Measurements from ENCODE around the gene KPNA4. TPM values are rescaled to one million over a fixed set of nuclear protein-coding genes. Genes with fewer than 3 reads are reported as not detected.
A peak's percentile ranks its signal among the peaks of the same experiment; 100 is the strongest.
"Not testable (repeated sequence)": the region's sequence is repeated elsewhere in the genome, so short reads cannot be mapped to it uniquely, and the experiment has no call there.

Gene KPNA4
- total RNA-seq, 1 donor from 2014 or later = 36.3 TPM

DNA sequence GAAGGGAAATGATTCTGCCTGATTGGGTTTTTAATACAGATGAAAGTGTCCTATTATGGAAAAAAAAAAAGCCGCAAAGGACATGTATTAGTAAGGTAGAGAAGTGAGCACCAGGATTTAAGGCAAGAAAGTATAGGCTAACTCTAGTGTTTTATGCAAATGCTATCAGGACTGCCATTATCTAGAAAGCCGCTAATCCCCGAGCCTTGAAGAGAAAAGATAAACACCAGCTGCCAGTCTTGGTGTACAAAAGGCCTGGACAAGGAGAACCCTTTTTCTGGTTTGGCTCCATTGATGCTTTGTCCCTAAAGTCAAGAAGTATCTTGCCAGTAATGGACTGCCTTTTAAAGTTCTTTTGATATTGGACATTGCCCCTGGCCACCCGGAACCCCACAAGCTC is 107.2 kb downstream of the KPNA4 start:
- FAIRE-seq (no peak), DNase-seq (ENCODE audit: low spot score in 2 of 2) (no peak)

DNA sequence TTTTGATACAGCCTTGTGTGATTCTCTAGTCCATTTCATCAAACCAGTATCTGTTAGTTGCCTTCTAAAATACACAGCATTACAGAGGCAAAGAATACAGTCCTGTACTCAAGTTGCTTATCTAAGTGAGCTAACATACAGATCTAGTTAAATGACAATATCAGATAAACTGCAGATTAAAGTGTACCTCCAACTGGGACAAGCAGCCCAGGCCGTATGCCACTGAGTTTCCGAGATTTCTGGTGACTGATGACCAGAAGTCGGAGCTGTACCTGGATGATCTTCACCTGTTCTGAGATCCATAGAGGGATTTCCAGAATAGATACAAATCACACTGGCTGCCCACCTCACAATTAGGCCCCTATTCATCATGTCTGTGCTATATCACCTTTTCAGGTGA is 109.5 kb downstream of the KPNA4 start:
- FAIRE-seq (no peak), DNase-seq (ENCODE audit: low spot score in 2 of 2) (no peak)

DNA sequence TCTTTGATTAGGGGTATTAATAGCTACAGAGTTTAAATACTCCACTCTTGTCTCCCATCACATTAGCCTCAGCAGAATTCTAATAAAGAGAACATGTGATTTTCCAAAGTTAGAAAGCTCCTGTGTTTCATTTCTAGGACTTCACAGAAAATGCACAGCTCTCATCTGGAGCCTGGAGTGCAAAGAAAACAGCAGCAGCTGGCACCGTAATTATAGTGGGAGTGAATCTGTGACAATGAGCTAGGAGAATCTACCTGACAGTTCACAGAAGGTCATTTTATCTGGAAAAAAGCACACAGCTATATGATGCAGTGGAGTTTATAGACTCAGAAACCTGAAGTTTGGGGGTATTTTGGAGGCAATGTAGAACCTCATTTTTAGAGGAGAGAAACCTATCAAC is 110.4 kb downstream of the KPNA4 start:
- no peak for DNase-seq (ENCODE audit: low spot score in 2 of 2)
- no peak for FAIRE-seq

- DNase-seq (ENCODE audit: low spot score in 2 of 2); FAIRE-seq: not testable (repeated sequence)
Measured at GRCh38 chr3:160452251-160452650, 113.1 kb downstream of the KPNA4 start.

DNA sequence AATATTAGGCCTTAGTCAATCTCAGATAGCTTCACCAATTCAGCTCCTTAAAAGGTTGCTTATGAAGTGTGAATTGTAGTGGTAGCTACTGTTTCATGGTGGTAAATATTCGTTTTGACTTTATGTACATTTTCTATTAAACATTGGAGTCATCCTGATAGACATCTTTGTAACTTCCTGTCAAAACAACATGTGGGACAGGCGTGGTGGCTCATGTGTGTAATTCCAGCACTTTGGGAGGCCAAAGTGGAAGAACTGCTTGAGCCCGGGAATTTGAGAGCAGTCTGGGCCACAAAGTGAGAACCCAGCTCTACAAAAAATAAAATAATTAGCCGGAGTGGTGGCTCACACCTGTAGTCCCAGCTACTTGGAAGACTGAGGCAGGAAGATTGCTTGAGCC is 113.8 kb downstream of the KPNA4 start:
- FAIRE-seq (no peak), DNase-seq (ENCODE audit: low spot score in 2 of 2) (no peak)

GRCh38 chr3:160450846-160451245 is 114.5 kb downstream of the KPNA4 start:
- DNase-seq (ENCODE audit: low spot score in 2 of 2) = no peak

GRCh38 chr3:160449636-160450598 is 115.5 kb downstream of the KPNA4 start, which contains the start of gene TRIM59:
Gene TRIM59 (minus strand): TSS chr3:160449786. CDS start chr3:160439183, 10,603 bp downstream.
- peak; percentile 77 to 82 for DNase-seq (ENCODE audit: low spot score in 2 of 2)
- FAIRE-seq = no peak

More at GRCh38 chr3:160450846-160451245, 114.5 kb downstream of the KPNA4 start:
- no peak for FAIRE-seq

DNA sequence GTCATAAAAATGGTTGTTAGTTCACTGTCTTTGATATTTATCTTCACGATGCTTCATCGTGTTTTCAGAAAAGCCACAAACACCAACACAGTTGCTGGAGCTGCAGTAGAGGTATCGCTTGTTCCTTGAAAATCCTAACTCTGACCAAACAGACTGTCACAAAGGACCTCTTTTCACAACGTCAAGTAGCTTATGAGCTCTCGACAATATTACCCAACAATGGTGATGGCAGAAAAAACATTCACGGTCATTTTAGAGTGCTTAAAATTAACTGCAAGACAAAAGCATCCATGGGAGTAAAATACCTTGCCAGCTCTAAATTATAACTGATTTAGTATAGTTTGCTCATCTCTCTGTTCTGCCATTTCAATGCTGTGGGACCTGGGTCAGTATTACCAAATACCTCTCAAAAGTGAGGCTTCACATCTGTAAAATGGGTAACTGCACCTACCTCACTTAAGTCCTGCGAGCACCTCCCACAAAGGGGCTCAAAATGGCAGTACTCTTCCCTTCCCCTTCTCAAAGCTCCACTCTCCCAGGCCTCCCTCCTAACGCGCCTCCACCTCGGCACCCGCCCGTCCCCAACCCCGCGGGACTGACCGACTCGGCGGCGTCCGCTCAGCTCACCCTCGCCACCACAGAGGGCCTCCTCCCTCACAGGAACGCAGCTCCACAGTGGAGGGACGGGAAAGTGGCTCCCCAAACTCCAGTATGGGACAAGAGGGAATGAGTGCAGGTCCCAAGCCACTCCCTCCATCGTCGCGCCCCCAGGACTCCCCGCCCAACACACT is 116.3 kb downstream of the KPNA4 start:
- FAIRE-seq (no peak), DNase-seq (ENCODE audit: low spot score in 2 of 2) (peak in 1 of 2 donors; percentile 44)

- FAIRE-seq = no peak
- no peak for DNase-seq (ENCODE audit: low spot score in 2 of 2)
Measured at GRCh38 chr3:160447544-160447943, 117.8 kb downstream of the KPNA4 start.

DNA sequence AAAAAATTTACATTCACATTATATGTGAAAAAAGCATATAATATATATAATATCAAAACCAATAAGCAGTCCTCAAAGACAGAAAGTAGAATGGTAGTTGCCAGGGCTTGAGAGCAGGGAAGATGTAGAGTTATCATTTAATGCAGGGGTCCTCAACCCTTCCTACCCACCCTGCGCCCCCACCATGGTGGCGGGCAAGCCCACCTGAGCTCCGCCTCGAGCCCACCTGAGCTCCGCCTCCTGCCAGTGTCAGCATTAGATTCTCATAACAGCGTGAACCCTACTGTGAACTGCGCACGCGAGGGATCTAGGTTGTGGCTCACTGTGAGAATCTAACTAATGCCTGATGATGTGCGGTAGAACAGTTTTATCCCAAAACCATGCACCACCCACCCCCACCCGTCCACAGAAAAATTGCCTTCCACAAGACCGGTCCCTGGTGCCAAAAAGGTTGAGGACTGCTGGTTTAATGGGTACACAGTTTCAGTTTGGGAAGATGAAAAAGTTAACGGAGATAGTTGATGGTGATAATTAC is 118.8 kb downstream of the KPNA4 start:
- no peak for FAIRE-seq
- DNase-seq (ENCODE audit: low spot score in 2 of 2) = no peak

- DNase-seq (ENCODE audit: low spot score in 2 of 2) (no peak), FAIRE-seq (no peak)
Measured at GRCh38 chr3:160445854-160446253, 119.5 kb downstream of the KPNA4 start.

Small RNA genes lying within 50 kb of the gene (small RNA-seq; reads per million reads assigned to genes)
- not detected for gene RNU7-136P

Other genes starting within 250 kb of the KPNA4 start
- gene IFT80, start 166.3 kb downstream of the KPNA4 start, total RNA-seq = 42.4 TPM
- 24.9 TPM for gene SMC4, start 165.9 kb downstream of the KPNA4 start, total RNA-seq
- 11.0 TPM for gene TRIM59, start 115.8 kb downstream of the KPNA4 start, total RNA-seq
- not detected for gene ARL14, start 111.6 kb upstream of the KPNA4 start, total RNA-seq
- 63.2 TPM for gene PPM1L, start 190.7 kb upstream of the KPNA4 start, total RNA-seq